Measurements from ENCODE around the gene SDHB. TPM values are rescaled to one million over a fixed set of nuclear protein-coding genes. Genes with fewer than 3 reads are reported as not detected.

Gene SDHB
- total and polyA plus RNA-seq, 9 donors = 83.6 to 118 (median 93.5) TPM

GRCh38 chr1:16992102-16992501 lies 61.7 kb downstream of the SDHB start:
- no peak for DNase-seq
- H3K27ac ChIP-seq (ENCODE audit: low read length) = no peak overlapping the region
- no peaks in the 10 kb centered on the region for H3K27me3 ChIP-seq (ENCODE audit: control insufficient read depth, insufficient read depth, low read length)
- H3K4me3 ChIP-seq (ENCODE audit: low read length) = no peak overlapping the region
- H3K36me3 ChIP-seq (ENCODE audit: control insufficient read depth, insufficient read depth, low read length) = peaks cover 50% of the 10 kb centered on the region
- no peaks in the 10 kb centered on the region for H3K9me3 ChIP-seq (replicated peaks; ENCODE audit: control insufficient read depth, low read depth, low read length)
- H3K4me1 ChIP-seq (ENCODE audit: control insufficient read depth, insufficient read depth, low read length) = no peaks in the 10 kb centered on the region
- 100% methylated on average over 6 of the region's 12 CpGs for WGBS (ENCODE audit: insufficient coverage)

GRCh38 chr1:16991571-16991970 lies 62.3 kb downstream of the SDHB start:
- 92% methylated on average over 11 of the region's 12 CpGs for WGBS (ENCODE audit: insufficient coverage)
- no peak for DNase-seq
- H3K27me3 ChIP-seq (ENCODE audit: control insufficient read depth, insufficient read depth, low read length) = no peaks in the 10 kb centered on the region
- peaks cover 50% of the 10 kb centered on the region for H3K36me3 ChIP-seq (ENCODE audit: control insufficient read depth, insufficient read depth, low read length)
- no peak overlapping the region for H3K27ac ChIP-seq (ENCODE audit: low read length)
- no peak overlapping the region for H3K4me3 ChIP-seq (ENCODE audit: low read length)
- H3K4me1 ChIP-seq (ENCODE audit: control insufficient read depth, insufficient read depth, low read length) = no peaks in the 10 kb centered on the region
- H3K9me3 ChIP-seq (replicated peaks; ENCODE audit: control insufficient read depth, low read depth, low read length) = no peaks in the 10 kb centered on the region

GRCh38 chr1:16989676-16990391 lies 64.0 kb downstream of the SDHB start:
- Histone ChIP-seq H3K4me3 (ENCODE audit: low read length) (no peak overlapping the region), H3K27me3 (ENCODE audit: control insufficient read depth, insufficient read depth, low read length) (no peaks in the 10 kb centered on the region)
- WGBS (ENCODE audit: insufficient coverage) = 88% methylated on average over 20 of the region's 22 CpGs

GRCh38 chr1:16988210-16988609 lies 65.6 kb downstream of the SDHB start:
- no peak overlapping the region for H3K4me3 ChIP-seq (ENCODE audit: low read length)
- 91% methylated on average over 6 of the region's 13 CpGs for WGBS (ENCODE audit: insufficient coverage)
- H3K36me3 ChIP-seq (ENCODE audit: control insufficient read depth, insufficient read depth, low read length) = peaks cover 50% of the 10 kb centered on the region
- H3K27ac ChIP-seq (ENCODE audit: low read length) = no peak overlapping the region
- no peaks in the 10 kb centered on the region for H3K27me3 ChIP-seq (ENCODE audit: control insufficient read depth, insufficient read depth, low read length)
- H3K9me3 ChIP-seq (replicated peaks; ENCODE audit: control insufficient read depth, low read depth, low read length) = no peaks in the 10 kb centered on the region
- DNase-seq = no peak
- H3K4me1 ChIP-seq (ENCODE audit: control insufficient read depth, insufficient read depth, low read length) = peaks cover 9% of the 10 kb centered on the region

More at GRCh38 chr1:16989676-16990391, 64.0 kb downstream of the SDHB start:
- H3K27ac ChIP-seq (ENCODE audit: low read length) = no peak overlapping the region
- H3K36me3 ChIP-seq (ENCODE audit: control insufficient read depth, insufficient read depth, low read length) = peaks cover 58% of the 10 kb centered on the region
- no peak for DNase-seq
- H3K4me1 ChIP-seq (ENCODE audit: control insufficient read depth, insufficient read depth, low read length) = peaks cover 3% of the 10 kb centered on the region
- no peaks in the 10 kb centered on the region for H3K9me3 ChIP-seq (replicated peaks; ENCODE audit: control insufficient read depth, low read depth, low read length)

GRCh38 chr1:16986962-16987361 lies 66.9 kb downstream of the SDHB start:
- Histone ChIP-seq H3K27me3 (ENCODE audit: control insufficient read depth, insufficient read depth, low read length) (peaks cover 5% of the 10 kb centered on the region), H3K36me3 (ENCODE audit: control insufficient read depth, insufficient read depth, low read length) (peaks cover 43% of the 10 kb centered on the region), H3K4me1 (ENCODE audit: control insufficient read depth, insufficient read depth, low read length) (peaks cover 9% of the 10 kb centered on the region), H3K27ac (ENCODE audit: low read length) (no peak overlapping the region), H3K9me3 (replicated peaks; ENCODE audit: control insufficient read depth, low read depth, low read length) (no peaks in the 10 kb centered on the region), H3K4me3 (ENCODE audit: low read length) (no peak overlapping the region)
- no peak for DNase-seq
- 51% methylated on average over 12 of the region's 16 CpGs for WGBS (ENCODE audit: insufficient coverage)

- peaks cover 39% of the 10 kb centered on the region for H3K36me3 ChIP-seq (ENCODE audit: control insufficient read depth, insufficient read depth, low read length)
- no peak for DNase-seq
- no peak overlapping the region for H3K4me3 ChIP-seq (ENCODE audit: low read length)
- H3K27ac ChIP-seq (ENCODE audit: low read length) = no peak overlapping the region
- peaks cover 5% of the 10 kb centered on the region for H3K27me3 ChIP-seq (ENCODE audit: control insufficient read depth, insufficient read depth, low read length)
- WGBS (ENCODE audit: insufficient coverage) = 76% methylated on average over 22 of the region's 23 CpGs
- no peaks in the 10 kb centered on the region for H3K9me3 ChIP-seq (replicated peaks; ENCODE audit: control insufficient read depth, low read depth, low read length)
- peaks cover 9% of the 10 kb centered on the region for H3K4me1 ChIP-seq (ENCODE audit: control insufficient read depth, insufficient read depth, low read length)
Measured at GRCh38 chr1:16986560-16986959, 67.3 kb downstream of the SDHB start.

GRCh38 chr1:16986113-16986512 lies 67.7 kb downstream of the SDHB start:
- peaks cover 9% of the 10 kb centered on the region for H3K4me1 ChIP-seq (ENCODE audit: control insufficient read depth, insufficient read depth, low read length)
- WGBS (ENCODE audit: insufficient coverage) = 80% methylated on average over 6 of the region's 19 CpGs

GRCh38 chr1:16984717-16985116 lies 69.1 kb downstream of the SDHB start:
- Histone ChIP-seq H3K4me1 (ENCODE audit: control insufficient read depth, insufficient read depth, low read length) (peaks cover 16% of the 10 kb centered on the region), H3K27ac (ENCODE audit: low read length) (peak overlapping the region; percentile 21), H3K4me3 (ENCODE audit: low read length) (no peak overlapping the region), H3K36me3 (ENCODE audit: control insufficient read depth, insufficient read depth, low read length) (peaks cover 28% of the 10 kb centered on the region), H3K9me3 (replicated peaks; ENCODE audit: control insufficient read depth, low read depth, low read length) (no peaks in the 10 kb centered on the region), H3K27me3 (ENCODE audit: control insufficient read depth, insufficient read depth, low read length) (peaks cover 21% of the 10 kb centered on the region)
- WGBS (ENCODE audit: insufficient coverage) = 14% methylated on average over 1 of the region's 7 CpGs
- peak; percentile 81 for DNase-seq

More at GRCh38 chr1:16986113-16986512, 67.7 kb downstream of the SDHB start:
- Histone ChIP-seq H3K36me3 (ENCODE audit: control insufficient read depth, insufficient read depth, low read length) (peaks cover 34% of the 10 kb centered on the region), H3K27ac (ENCODE audit: low read length) (no peak overlapping the region), H3K27me3 (ENCODE audit: control insufficient read depth, insufficient read depth, low read length) (peaks cover 9% of the 10 kb centered on the region), H3K4me3 (ENCODE audit: low read length) (no peak overlapping the region), H3K9me3 (replicated peaks; ENCODE audit: control insufficient read depth, low read depth, low read length) (no peaks in the 10 kb centered on the region)
- DNase-seq = no peak

- Histone ChIP-seq H3K4me1 (ENCODE audit: control insufficient read depth, insufficient read depth, low read length) (peaks cover 27% of the 10 kb centered on the region), H3K4me3 (ENCODE audit: low read length) (no peak overlapping the region), H3K9me3 (replicated peaks; ENCODE audit: control insufficient read depth, low read depth, low read length) (no peaks in the 10 kb centered on the region), H3K36me3 (ENCODE audit: control insufficient read depth, insufficient read depth, low read length) (peaks cover 23% of the 10 kb centered on the region), H3K27ac (ENCODE audit: low read length) (no peak overlapping the region), H3K27me3 (ENCODE audit: control insufficient read depth, insufficient read depth, low read length) (peaks cover 24% of the 10 kb centered on the region)
- no CpG with 5 or more reads among the region's 4 CpGs for WGBS (ENCODE audit: insufficient coverage)
- no peak for DNase-seq
Measured at GRCh38 chr1:16983649-16984048, 70.2 kb downstream of the SDHB start.

- no peak for DNase-seq
- Histone ChIP-seq H3K9me3 (replicated peaks; ENCODE audit: control insufficient read depth, low read depth, low read length) (no peaks in the 10 kb centered on the region), H3K27me3 (ENCODE audit: control insufficient read depth, insufficient read depth, low read length) (peaks cover 24% of the 10 kb centered on the region), H3K36me3 (ENCODE audit: control insufficient read depth, insufficient read depth, low read length) (peaks cover 19% of the 10 kb centered on the region), H3K4me3 (ENCODE audit: low read length) (no peak overlapping the region), H3K27ac (ENCODE audit: low read length) (no peak overlapping the region), H3K4me1 (ENCODE audit: control insufficient read depth, insufficient read depth, low read length) (peaks cover 33% of the 10 kb centered on the region)
- WGBS (ENCODE audit: insufficient coverage) = 57% methylated on average over 11 of the region's 11 CpGs
Measured at GRCh38 chr1:16982902-16983301, 70.9 kb downstream of the SDHB start.

All from muscle of leg (tissue), 11 donors.